ENCODE measurements around the gene TMPRSS3. TPM values are rescaled to one million over a fixed set of nuclear protein-coding genes. Genes with fewer than 3 reads are reported as not detected.

The TMPRSS3 gene
- total RNA-seq, 1 donor from 2014 or later: 1.7 TPM

- no peak for DNase-seq (ENCODE audit: low spot score)
These were observed 32.1 kb upstream of the TMPRSS3 start for GRCh38 chr21:42427809-42428419.

GRCh38 chr21:42426876-42427480, 31.1 kb upstream of the TMPRSS3 start:
- DNase-seq (ENCODE audit: low spot score): no peak

GRCh38 chr21:42426424-42426823, 30.6 kb upstream of the TMPRSS3 start:
- DNase-seq (ENCODE audit: low spot score): no peak

- no peak for DNase-seq (ENCODE audit: low spot score)
These were observed 29.7 kb upstream of the TMPRSS3 start for GRCh38 chr21:42425591-42425990.

- DNase-seq (ENCODE audit: low spot score): no peak
These were observed 29.2 kb upstream of the TMPRSS3 start for GRCh38 chr21:42424914-42425541.

- DNase-seq (ENCODE audit: low spot score): no peak
These were observed 27.8 kb upstream of the TMPRSS3 start for GRCh38 chr21:42423685-42424084.

GRCh38 chr21:42423197-42423675, 27.4 kb upstream of the TMPRSS3 start:
- no peak for DNase-seq (ENCODE audit: low spot score)

GRCh38 chr21:42421018-42421793, 25.4 kb upstream of the TMPRSS3 start:
- no peak for DNase-seq (ENCODE audit: low spot score)

GRCh38 chr21:42419845-42420244, 24.0 kb upstream of the TMPRSS3 start:
- no peak for DNase-seq (ENCODE audit: low spot score)

GRCh38 chr21:42418886-42419285, 23.0 kb upstream of the TMPRSS3 start:
- DNase-seq (ENCODE audit: low spot score): no peak

- DNase-seq (ENCODE audit: low spot score): no peak
These were observed 21.7 kb upstream of the TMPRSS3 start for GRCh38 chr21:42417533-42417932.

GRCh38 chr21:42414928-42415769, 19.3 kb upstream of the TMPRSS3 start:
- no peak for DNase-seq (ENCODE audit: low spot score)

GRCh38 chr21:42414553-42414927, 18.7 kb upstream of the TMPRSS3 start:
- no peak for DNase-seq (ENCODE audit: low spot score)

- no peak for DNase-seq (ENCODE audit: low spot score)
These were observed 18.2 kb upstream of the TMPRSS3 start for GRCh38 chr21:42414066-42414465.

GRCh38 chr21:42413500-42413899, 17.6 kb upstream of the TMPRSS3 start:
- no peak for DNase-seq (ENCODE audit: low spot score)

- DNase-seq (ENCODE audit: low spot score): no peak
These were observed 17.2 kb upstream of the TMPRSS3 start for GRCh38 chr21:42413093-42413492.

GRCh38 chr21:42412636-42412933, 16.7 kb upstream of the TMPRSS3 start:
- no peak for DNase-seq (ENCODE audit: low spot score)

GRCh38 chr21:42411891-42412635, 16.2 kb upstream of the TMPRSS3 start:
- DNase-seq (ENCODE audit: low spot score): no peak

GRCh38 chr21:42411197-42411869, 15.5 kb upstream of the TMPRSS3 start:
- DNase-seq (ENCODE audit: low spot score): no peak

- DNase-seq (ENCODE audit: low spot score): no peak
These were observed 13.5 kb upstream of the TMPRSS3 start for GRCh38 chr21:42409366-42409765.

Data from ureter (tissue), 1 donor.